CD4-positive, alpha-beta T cell treated with Interleukin-2 at 100 ng/mL for 4 hours (primary cell): ENCODE data around the gene SH3RF3.

Experiments
- DNase-seq: peaks from one replicate; pipeline ENCODE4 v3.0.0-alpha.2; 2020; ENCODE audit warnings: low spot score

The SH3RF3 gene

GRCh38 chr2:109201465-109202327 lies 72.7 kb downstream of the SH3RF3 start:
- DNase-seq = no peak

DNA sequence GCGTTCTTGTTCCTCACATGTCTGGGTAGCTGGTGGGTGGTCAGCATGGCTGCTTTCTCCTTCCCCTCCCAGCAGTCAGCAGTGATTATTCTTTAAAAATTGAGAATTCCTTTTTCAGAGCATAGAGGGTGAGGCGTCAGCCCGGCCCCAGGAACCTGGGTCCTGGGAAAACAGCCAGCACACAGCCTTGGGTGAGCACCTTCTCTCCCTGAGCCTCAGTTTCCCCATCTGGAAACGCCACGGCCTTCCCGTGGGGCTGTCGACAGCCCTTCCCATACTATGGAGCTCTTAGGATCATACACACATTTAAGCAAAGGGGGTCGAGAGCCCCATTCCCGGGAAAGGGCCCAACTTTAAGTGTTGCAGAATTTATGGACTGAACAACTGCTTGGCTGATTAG lies 73.5 kb downstream of the SH3RF3 start:
- DNase-seq = no peak

DNA sequence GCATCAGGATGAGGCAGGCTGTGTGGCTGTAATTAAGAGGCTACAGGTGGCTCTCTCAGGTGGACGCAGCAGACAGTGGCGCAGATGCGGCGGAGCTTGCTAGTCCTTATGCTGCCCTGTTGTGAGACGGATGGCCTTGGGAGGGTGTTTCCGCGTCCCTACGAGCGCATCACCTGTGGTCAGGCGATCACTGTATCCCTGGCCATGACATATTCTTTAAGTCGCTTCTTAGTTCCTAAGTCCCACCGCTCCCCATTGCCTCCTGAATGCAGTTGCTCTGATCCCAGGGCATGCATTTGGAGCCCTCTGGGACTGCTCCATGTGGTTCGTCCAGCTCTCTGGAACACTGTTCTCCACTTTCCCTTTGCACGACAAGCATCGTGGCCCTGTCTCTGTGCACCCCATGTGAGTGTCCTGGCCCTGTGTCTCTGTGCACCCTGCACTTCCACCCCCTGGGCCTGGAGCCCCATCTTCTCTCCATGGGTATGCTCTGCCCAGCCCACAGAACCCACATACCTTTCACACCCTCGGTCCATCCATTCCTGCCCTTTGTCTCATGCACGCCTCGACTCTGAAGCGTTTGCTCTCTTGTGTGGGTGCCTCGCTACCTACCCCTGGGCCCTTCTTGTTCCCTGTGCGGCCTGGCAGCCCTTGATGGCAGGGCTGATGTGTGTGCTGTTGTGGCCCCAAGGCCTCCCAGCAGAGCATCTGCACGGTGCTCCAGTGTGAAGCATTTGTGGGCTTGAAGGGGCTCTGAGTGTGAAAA lies 74.4 kb downstream of the SH3RF3 start:
- no peak for DNase-seq

- DNase-seq = no peak
These were observed 75.4 kb downstream of the SH3RF3 start for GRCh38 chr2:109204412-109204811.

GRCh38 chr2:109205447-109205846 lies 76.4 kb downstream of the SH3RF3 start:
- DNase-seq = no peak

- no peak for DNase-seq
These were observed 77.7 kb downstream of the SH3RF3 start for GRCh38 chr2:109206569-109207146.

DNA sequence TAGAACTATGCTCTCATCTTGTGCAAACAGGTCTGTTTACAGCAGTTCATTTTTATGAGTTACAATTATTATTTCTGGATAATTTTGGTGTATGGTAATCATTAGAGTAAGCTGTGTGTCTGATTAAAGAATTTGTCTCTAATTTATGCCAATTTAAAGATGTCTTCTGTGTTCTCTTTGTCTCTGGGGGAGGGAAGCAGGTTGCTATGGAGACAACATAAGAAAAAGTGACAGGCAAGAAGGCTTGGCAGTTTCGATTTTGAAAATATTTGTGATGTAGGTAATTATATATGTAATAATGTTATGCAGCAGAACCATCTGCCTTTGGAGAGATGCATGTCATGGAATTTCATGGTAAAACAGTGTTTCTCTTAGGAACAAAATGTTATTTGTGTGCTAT lies 78.2 kb downstream of the SH3RF3 start:
- no peak for DNase-seq

- no peak for DNase-seq
These were observed 79.3 kb downstream of the SH3RF3 start for GRCh38 chr2:109208071-109208950.

- DNase-seq = no peak
These were observed 79.9 kb downstream of the SH3RF3 start for GRCh38 chr2:109208951-109209335.

- DNase-seq = no peak
These were observed 80.4 kb downstream of the SH3RF3 start for GRCh38 chr2:109209412-109209811.

GRCh38 chr2:109209941-109210340 lies 80.9 kb downstream of the SH3RF3 start:
- DNase-seq = no peak

- DNase-seq = no peak
These were observed 81.6 kb downstream of the SH3RF3 start for GRCh38 chr2:109210431-109211200.

GRCh38 chr2:109211315-109211714 lies 82.3 kb downstream of the SH3RF3 start:
- no peak for DNase-seq

- no peak for DNase-seq
These were observed 84.0 kb downstream of the SH3RF3 start for GRCh38 chr2:109212836-109213563.

- peak; percentile 62 for DNase-seq
These were observed 84.8 kb downstream of the SH3RF3 start for GRCh38 chr2:109213646-109214433.

DNA sequence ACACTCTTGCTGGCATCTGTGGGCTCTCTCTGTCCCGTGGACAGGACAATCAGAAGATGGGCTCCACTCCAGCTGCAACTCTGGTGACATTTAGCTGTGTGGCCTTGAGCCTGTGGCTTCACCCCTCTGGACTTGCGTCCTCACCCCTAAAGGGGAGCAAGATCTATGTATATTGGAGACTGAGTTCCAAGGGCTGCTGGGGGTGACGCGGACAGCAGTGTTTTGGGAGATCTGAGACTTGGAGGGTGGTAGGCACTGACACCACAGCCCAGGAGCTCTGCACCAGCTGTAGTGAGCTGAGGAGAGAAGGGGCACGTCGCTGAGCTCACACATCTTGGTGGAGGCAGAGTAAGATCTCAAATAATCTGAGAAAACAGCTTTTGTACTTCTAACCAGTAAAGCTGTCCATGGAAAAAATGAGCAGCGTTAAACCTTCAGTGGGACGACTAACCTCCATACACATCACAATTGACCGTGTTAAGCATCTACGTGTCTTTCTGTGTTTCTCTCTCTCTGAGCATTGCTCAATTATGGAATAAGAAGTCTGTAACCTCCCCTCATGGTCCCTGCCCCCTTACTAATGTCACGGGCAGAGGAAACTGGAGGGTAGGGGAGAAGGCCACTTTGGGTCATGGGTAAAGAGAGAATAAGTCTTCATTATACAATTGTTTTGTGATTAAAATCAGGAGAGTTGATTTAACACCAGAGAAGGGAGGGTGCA lies 85.8 kb downstream of the SH3RF3 start:
- DNase-seq = no peak

GRCh38 chr2:109215866-109216265 lies 86.9 kb downstream of the SH3RF3 start:
- no peak for DNase-seq

DNA sequence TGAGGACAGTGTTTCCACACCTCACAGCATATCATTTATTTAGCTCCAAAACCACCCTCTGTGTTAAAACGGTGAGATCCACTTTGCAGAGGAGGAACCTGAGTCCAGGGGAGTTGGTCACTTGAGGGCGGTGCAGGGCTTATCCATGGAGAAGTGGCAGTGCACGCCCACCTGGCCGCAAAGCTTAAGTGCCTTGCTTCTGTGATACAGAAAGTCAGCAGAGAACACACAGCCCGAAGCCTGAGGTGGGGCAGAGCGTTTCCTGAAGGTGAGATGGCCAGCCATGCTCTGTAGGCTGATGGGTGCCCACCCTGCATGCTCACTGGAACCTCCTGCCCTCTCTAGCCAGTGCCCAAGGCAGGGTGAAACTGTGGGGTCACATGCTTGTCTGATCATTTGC lies 87.3 kb downstream of the SH3RF3 start:
- no peak for DNase-seq
